ENCODE data around the gene DPH2.

The DPH2 gene

GRCh38 chr1:43968348-43968948 lies 1.4 kb upstream of the DPH2 start:
- no peak for DNase-seq (ENCODE audit: low read depth, low spot score)

DNA sequence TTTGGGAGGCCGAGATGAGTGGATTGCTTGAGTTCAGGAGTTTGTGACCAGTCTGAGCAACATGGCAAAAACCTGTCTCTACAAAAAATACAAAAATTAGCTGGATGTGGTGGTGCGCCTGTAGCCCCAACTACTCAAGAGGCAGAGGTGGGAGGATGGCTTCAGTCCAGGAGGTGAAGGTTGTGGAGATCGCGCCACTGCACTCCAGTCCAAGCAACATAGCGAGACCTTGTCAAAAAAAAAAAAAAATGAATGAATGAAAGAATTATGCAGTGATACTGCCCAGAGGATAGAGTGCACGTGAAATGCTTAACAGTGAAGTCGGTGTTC lies 429 bp upstream of the DPH2 start:
- no peak for DNase-seq (ENCODE audit: low read depth, low spot score)

DNA sequence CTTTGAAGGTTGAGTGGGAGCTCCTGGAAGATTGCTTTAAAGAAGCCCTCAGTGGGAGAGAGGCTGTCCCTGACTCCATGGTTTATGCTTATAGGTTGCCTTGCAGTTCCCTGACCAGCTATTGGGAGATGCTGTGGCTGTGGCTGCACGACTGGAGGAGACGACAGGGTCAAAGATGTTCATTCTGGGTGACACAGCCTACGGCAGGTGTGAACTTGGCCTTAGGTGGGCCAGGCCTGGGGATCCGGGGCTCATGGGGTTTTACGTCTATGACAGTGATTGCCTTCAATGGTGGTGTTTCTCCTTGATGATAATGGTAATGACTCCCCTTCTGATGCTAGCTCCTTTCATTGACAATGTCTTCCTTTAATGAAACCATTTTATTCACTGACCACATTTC lies 692 bp downstream of the DPH2 start:
- no peak for DNase-seq (ENCODE audit: low read depth, low spot score)

DNA sequence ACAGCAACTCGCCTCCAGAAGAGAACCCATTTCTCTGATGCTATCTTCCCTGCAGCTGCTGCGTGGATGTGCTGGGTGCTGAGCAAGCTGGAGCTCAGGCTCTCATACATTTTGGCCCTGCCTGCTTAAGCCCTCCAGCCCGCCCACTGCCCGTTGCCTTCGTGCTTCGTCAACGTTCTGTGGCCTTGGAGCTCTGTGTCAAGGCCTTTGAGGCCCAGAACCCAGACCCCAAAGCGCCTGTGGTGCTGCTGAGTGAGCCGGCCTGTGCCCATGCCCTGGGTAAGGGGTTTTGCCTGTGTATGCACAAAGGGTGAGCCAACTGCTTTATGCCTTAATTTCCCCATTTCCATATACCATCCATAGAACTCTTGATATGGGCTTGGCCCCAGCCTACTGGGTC lies 1.1 kb downstream of the DPH2 start:
- DNase-seq (ENCODE audit: low read depth, low spot score), result no peak

GRCh38 chr1:43971336-43971980 lies 1.6 kb downstream of the DPH2 start:
- DNase-seq (ENCODE audit: low read depth, low spot score), result no peak

DNA sequence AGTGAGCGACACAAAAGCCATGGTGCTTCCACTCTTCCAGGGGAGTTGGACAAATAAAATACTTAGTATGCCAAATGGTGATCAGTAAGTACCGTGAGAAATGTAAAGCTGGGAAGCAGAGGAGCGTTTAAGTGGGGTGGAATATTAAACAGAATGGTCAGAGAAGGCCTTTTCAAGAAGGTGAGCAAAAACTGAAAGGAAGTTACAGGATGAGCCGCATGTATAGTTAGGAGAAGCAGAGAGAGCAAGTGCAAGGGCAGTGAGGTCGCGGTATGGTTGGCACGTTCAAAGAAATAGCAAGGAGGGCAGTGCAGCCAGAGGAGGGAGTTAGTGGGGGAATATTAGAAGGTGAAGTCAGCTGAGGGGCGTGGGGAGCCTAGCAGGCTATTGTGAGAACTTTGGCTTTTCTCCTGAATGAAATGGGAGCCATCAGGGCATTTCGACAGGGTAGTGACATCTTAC lies 4.2 kb downstream of the DPH2 start:
- DNase-seq (ENCODE audit: low read depth, low spot score), result no peak

- DNase-seq (ENCODE audit: low read depth, low spot score), result peak; percentile 85
Measured at GRCh38 chr1:43974443-43975248, 4.8 kb downstream of the DPH2 start, which contains the start of gene ATP6V0B. TSS of gene ATP6V0B (plus strand) at chr1:43974960. CDS start at chr1:43975041, 81 bp downstream.

DNA sequence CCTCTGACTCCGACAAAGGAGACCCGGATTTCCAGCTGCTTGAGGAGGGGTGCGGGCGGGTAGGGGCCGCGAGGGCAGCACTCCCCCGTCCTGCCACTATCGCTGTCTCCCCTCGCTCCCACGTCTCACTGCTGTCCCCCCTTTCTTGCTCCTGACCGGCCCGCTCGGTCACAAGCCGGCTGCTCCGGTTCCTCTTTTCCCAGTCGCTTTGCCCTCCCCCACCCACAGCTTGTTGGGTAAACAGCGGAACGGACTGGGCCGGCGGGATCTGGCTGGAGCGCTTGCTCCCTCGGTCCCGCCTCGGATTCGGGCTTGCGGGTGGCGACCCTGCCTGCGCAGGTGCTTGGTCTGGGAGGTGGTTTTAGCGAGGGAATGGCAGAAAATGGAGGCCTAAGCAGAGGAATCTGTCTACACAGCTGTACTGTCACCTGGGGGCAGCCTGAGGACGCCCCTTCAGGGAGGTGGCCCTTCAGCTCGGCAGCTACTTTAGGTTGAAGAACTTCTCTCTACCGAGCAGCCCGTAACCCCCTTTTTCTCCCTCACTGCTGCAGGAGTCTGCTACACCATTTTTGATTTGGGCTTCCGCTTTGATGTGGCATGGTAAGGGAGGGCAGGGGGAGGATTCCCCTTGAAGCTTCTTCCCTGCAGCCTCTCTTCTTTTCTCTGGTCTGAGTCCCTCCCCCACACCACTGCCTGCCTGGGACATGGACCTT lies 5.6 kb downstream of the DPH2 start:
- DNase-seq (ENCODE audit: low read depth, low spot score), result no peak

DNA sequence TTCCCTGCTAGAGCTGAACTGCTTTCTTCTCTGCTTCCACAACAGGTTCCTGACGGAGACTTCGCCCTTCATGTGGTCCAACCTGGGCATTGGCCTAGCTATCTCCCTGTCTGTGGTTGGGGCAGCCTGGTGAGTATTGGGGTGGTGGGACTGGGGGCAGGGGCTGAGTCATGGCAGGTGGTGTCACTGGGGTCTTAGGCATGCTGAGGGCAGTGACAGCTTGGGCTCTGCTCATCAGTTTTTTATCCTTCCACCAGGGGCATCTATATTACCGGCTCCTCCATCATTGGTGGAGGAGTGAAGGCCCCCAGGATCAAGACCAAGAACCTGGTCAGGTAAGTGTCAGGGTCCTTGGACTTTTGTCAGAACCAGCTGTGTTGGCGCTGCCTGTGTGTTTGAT lies 6.2 kb downstream of the DPH2 start:
- DNase-seq (ENCODE audit: low read depth, low spot score), result no peak

- no peak for DNase-seq (ENCODE audit: low read depth, low spot score)
Measured at GRCh38 chr1:43976890-43977289, 7.1 kb downstream of the DPH2 start.

- no peak for DNase-seq (ENCODE audit: low read depth, low spot score)
Measured at GRCh38 chr1:43977376-43978263, 7.8 kb downstream of the DPH2 start.

GRCh38 chr1:43978264-43978550 lies 8.4 kb downstream of the DPH2 start:
- DNase-seq (ENCODE audit: low read depth, low spot score), result no peak

DNA sequence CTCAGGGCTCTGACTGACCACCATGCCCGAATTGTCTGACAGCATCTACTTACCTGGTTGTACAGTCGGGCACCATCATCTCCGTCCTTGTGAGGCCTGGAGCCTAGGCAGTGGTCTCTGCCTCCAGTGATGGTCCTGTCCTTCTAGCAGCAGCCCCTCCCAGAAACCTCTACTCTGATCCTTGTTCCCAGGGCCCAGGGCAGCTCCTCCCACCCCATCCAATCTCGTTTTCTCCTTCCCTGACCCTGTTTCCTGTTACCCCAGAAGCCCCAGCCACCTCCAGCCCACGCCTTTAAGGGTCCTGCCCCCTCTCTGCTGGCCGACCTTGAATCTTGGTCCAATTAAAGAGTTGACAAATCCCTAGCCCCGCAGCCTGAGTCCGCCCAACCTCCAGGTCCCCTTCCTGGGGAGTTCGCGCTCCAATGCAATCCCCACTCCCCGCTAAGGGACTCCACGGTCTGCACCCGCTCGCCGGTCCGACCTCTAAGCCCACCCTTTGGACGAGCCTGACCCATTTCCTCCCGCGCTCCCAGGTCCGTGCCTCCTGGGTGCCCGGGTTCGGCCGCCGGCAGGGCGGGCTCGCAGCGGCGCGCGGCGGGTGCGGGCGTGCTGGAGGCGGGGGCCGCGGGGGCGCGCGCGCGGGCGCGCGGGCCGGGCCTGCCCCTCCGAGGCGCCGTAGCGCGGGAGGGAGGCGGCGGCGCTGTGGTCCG lies 8.9 kb downstream of the DPH2 start, which contains the start of gene B4GALT2:
TSS of gene B4GALT2 (plus strand) at position 660 of the 710 bp plus-strand sequence. CDS start 1,951 bp downstream, outside the sequence.
- DNase-seq (ENCODE audit: low read depth, low spot score), result no peak

DNA sequence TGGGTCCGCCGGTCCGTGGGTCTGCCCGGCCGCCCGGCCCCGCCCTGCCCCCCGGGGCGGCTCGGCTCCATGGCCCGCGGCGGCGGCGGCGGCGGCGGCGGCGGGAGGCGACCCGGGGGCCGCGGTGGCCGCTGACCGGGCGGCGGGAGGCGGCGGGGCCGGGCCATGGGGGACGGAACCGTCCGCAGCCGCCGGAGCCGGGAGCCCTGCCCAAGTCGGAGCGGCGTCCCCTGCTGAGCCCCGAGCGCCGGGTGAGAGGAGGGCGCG lies 9.4 kb downstream of the DPH2 start:
- no peak for DNase-seq (ENCODE audit: low read depth, low spot score)

DNA sequence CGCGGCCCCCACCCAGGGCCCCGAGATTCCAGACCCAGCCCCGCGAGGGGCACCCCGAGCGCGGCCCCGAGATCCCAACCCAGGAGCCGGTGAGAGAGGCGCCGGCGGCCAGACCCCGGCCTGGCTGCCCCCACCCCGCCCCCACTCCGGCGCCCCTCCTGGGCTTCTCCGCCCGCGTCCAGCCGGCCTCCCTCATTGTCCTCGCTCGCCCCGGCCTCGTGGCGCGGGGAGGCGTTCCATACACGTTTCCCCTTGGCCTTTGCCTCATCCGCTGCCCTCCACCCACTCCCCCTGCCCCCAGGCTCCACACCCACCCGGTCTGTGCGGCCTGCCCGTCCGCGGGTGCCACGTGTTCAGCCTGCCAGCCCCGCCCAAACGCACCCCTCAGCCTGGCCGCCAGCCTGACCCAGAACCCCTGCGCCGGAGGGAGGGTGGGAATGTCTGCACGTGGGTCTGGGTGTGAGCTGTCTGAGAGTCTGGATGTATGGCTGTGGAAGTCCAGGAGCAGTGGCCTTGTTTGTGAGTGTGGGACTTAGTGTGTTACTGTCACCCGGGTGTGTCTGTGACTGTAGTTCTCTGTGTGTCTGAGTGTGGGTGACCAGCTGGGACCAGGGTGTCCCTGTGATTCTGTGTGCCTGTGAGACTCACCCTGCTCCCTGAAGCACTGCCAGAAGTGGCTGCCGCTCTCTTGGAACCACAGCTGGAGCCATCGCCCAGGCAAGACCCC lies 9.9 kb downstream of the DPH2 start:
- no peak for DNase-seq (ENCODE audit: low read depth, low spot score)

DNA sequence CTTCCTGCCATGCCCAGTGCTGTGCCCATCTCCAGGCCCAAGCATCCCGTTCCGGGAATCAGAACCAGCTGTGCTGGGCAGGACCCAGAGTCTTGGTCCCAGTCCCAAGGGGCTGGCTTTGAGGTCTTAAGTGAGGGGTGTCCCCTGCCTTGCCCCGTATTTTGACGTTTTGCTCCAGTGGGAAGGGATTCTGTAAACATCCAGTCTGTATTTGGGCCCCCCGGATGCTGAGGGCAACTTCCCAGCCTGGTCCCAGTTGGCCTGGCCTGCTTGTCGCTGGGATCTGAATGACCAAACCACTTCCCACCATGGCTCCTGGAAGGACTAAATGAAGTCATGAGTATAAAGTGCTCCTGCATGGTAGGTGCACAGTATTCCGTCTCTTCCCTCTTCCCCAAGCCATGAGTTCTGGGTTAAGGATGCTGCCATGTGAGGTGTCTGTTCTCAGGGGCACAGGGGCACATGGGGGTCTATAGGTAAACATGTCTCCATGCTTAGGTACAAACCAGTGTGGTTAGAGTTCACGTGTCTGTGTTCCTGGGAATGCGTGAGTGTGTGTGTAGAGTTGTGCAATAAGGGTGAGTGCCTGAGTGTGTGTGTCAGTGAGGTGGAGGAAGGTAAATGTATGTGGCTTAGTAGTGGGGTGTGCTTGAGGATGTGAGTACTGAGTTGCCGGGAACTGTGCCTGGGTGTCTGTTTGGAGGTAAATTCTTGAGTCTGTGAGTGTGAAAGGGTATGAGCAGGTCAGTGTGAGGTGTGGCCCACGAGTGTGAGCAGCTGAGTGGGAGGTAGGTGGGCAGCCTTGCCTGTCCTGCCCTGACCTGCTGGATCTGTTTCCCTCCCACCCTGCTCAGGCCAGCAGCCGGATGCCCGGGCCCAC lies 10.7 kb downstream of the DPH2 start:
- DNase-seq (ENCODE audit: low read depth, low spot score), result no peak

DNA sequence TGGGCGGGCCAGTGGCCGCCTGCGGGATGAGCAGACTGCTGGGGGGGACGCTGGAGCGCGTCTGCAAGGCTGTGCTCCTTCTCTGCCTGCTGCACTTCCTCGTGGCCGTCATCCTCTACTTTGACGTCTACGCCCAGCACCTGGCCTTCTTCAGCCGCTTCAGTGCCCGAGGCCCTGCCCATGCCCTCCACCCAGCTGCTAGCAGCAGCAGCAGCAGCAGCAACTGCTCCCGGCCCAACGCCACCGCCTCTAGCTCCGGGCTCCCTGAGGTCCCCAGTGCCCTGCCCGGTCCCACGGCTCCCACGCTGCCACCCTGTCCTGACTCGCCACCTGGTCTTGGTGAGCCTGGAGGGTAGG lies 11.3 kb downstream of the DPH2 start:
- DNase-seq (ENCODE audit: low read depth, low spot score), result no peak

DNA sequence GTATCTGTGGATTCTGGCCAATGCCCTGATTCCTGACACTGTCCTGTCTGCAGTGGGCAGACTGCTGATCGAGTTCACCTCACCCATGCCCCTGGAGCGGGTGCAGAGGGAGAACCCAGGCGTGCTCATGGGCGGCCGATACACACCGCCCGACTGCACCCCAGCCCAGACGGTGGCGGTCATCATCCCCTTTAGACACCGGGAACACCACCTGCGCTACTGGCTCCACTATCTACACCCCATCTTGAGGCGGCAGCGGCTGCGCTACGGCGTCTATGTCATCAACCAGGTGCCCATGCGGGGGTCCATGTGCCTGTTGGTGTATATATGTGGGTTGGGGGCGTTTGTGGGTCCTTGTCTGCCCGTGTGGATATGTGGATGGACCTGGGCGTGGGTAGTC lies 11.8 kb downstream of the DPH2 start:
- DNase-seq (ENCODE audit: low read depth, low spot score), result no peak

- DNase-seq (ENCODE audit: low read depth, low spot score), result no peak
Measured at GRCh38 chr1:43982241-43982640, 12.4 kb downstream of the DPH2 start.

Data from iPS DF 19.7 (cell line).